HG03066 (cell line): ENCODE results near the gene NAA35.
"Not testable (repeated sequence)": the region's sequence is repeated elsewhere in the genome, so short reads cannot be mapped to it uniquely, and the experiment has no call there.

Experiments used
- ATAC-seq: cut with Tn5 transposase; IDR thresholded peaks from one replicate; pipeline ENCODE4 v1.9.1; 2021; ENCODE audit warnings: low read depth; ENCODE audit not compliant: unreplicated experiment

The NAA35 gene

GRCh38 chr9:86022687-86023266 is 81.8 kb downstream of the NAA35 start:
- ATAC-seq, result no peak

GRCh38 chr9:86027767-86028166 is 86.8 kb downstream of the NAA35 start:
- no peak for ATAC-seq

- no peak for ATAC-seq
Measured at GRCh38 chr9:86034863-86035734, 94.2 kb downstream of the NAA35 start.

DNA sequence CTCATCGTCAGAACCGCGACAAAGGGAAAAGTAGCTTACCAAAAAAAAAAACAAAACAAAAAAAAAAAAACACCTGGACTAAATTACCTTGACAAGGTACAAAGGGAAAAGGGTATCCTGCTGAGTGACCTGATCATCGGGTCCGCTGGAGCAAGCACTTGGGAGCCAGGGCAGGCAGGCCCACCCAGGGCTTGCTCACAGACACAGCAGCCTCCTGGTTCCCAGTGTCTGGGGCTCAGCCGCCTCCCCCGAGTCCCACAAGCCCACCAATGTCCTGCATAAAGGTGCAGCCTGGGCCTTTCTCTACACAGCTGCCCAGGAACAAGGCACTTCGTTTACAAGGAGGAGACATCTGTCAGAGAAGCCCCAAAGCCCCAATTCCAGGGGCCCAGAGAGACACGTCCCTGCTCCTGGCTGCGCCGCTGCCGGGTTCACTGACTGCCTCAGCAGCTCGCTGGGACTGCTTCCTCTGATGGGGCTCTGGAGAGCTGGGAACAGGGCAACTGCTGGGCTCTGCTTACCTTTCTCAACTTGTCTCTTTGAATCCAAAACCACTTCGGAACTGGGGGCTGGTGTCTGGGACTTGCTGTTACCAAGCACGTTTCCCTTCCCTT is 95.0 kb downstream of the NAA35 start:
- no peak for ATAC-seq

DNA sequence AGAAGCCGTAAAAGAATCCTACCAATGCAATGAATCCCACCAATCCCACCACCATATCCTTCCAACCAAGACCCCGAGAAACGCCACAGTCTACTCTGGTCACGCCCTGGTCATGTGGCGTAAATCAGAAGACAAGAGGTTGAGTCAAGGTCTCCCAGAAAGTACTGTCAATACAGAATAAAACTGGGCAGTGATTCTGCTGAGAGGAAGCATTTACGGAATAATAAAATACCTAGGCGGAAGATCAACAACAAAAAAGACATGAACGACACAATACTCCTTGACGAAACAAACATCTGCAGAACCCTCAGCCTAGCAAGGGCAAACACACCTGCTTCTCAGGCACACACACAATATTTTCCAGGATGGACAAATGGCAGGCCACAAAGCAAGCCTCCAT is 95.6 kb downstream of the NAA35 start:
- no peak for ATAC-seq

DNA sequence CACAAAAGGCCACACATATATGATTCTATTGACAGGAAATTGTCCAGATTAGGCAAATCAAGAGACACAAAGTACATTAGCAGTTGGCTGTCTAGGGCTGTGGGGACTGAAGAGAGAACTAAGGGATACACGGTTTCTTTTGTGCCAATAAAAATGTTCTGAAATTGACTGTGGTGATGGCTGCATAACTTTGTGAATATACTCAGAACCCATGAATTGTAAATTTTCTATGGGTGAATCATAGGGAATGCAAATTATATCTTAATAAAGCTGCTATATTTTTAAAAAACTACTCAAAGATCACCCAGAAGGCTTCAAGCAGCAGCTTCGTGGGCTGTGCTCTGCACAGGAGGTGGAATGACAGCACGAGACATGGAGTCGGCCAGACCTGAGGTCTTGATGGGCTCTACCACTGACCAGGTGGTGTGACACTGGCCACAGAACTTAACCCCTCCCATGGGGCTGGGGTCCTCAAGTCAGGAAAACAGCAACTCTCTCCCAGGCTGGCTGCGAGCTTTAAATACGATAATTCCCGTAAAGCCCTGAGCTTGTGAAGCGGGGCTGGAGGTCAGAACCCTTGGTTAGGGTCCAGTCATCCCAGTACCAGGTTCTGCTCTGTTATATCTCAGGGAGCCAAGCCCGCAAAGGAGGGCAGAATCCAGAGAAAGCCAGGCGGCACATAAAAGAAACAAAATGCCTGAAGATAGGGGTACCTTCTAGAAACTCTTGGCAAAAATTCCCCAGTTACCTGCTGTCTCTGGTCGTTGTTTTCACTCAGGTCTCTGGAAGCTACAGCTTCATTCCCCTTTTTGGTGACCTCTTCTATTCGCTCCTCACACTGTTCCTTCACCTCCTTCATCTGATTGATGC is 99.3 kb downstream of the NAA35 start:
- ATAC-seq, result no peak

DNA sequence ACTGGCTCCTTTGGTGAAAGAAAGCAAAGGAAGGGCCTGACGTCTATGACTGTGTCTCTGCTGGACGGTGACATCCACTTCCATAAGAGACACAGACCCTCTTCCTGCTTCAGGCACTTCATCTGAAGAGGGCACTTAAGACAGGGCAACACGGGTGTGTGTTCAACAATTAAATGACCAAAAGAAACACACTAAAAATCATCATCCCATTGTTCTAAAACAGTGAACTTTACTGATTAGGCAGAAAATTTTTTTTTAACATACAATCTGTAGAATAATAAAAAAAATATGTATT is 99.9 kb downstream of the NAA35 start:
- ATAC-seq, result no peak

DNA sequence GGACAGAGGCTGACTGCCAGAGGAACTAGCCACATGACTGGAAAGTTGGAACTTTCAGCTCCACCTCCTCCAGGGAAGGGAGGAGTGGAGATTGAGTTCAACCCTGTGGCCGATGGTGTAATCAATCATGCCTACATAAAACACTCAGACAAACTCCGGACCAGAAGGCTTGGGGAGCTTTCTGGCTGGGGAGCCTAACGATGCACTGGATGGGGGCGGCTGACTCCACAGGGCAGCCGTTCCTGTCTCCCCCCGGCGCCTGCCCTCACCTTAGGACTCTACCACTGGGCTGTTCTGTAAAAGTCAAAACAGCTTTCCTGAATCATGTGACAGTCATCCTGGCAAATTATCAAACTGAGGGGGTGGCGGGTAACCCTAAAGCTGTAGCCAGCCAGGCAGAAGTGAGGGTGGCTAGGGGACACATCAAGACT is 100.4 kb downstream of the NAA35 start:
- ATAC-seq, result no peak

DNA sequence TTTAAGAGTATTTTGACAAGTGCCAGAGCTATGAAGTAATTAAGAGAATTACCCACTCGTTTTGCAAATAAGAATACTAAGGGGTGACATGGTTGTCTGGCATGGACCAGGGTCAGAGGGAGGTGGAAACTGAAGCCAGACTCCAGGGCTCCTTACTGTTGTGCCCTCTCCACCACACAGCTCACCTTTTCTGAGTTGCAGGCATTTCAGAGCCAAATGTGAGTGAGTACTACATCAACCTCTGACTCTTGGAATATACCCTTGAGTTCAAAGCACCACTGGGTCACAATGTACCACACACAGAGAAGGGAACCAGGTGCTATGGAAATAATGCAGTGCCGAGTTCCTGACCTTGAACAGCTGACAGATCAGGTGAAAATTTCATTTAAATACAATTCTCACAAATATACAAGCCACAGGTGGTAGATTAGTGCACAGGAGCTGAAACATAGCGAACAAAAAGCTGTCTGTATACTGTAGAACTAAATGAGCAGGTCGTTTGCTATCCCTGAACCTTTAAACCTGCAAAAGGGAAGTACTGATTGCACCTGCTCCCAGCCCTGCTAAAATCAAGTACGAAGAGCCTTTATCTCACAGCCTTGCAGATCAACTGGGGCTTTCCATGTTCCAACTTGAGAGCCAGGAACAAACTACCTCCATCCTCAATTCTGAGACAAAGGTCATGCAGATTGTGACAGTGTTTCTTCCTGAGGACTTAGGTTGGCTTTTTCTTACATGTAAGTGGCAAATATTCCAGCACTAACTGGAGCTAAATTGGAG is 101.4 kb downstream of the NAA35 start:
- ATAC-seq, result no peak

- ATAC-seq, result no peak
Measured at GRCh38 chr9:86043586-86043985, 102.6 kb downstream of the NAA35 start.

DNA sequence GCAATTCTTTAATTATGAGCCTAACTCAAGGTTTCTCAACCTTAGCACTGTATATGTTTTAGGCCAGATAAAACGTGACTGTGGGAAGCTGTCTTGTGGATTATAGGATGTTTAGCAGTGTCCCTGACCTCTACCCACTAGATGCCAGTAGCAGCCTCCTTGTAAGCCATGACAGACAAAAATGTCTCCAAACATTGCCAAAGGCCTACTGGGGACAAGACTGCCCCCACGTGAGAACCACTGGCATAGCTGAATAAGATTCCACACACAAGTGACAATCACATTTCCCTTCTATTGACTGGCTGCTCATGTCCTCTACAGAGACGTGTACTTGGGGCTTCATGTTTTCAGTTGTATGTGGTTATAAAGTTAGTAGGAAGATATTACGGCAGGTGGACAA is 103.1 kb downstream of the NAA35 start:
- ATAC-seq, result no peak

DNA sequence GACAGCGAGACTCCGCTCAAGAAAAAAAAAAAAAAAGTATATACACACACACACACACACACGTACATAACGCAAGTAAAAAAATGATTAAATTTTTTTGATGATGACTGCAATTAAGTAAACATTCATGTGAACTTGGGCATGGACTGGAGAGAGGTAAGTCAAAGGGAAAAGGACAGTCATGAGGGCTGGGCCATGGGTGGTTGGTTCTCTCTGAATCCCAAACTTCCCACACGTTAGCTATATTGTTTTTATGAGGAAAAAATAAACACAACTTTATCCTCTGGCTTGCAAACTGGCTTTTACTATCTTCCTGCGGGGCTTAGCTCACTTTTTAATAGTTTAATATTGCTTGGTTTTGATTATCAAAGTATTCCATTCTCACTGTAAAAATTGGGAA is 104.7 kb downstream of the NAA35 start:
- ATAC-seq, result no peak

DNA sequence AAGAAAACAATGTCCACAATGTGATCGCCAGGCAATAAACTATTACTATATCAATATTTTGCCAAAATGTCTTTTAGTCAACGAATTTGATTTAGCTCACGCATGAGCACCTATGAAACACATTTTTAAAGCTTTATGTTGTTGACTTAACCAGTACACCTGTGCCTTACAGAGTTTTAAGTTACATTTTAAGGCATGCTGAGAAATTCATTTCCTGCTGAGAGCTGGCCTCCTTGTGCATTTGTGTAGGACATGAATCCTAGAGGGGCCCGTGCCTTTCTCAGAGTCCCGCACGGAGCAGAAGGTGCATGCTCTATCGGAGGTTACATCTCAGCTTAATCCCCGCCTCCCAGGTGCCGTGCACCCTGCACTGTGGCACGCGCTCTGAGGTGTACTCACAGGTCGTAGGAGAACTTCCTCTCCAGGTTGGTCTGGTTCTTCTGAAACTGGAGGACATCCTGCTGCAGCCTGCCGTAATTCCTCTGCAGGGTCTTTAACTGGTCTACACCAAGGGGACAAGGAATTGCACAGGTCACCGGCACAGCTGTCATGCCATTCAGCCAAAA is 105.2 kb downstream of the NAA35 start:
- no peak for ATAC-seq

GRCh38 chr9:86046930-86047341 is 106.0 kb downstream of the NAA35 start:
- ATAC-seq, result no peak

DNA sequence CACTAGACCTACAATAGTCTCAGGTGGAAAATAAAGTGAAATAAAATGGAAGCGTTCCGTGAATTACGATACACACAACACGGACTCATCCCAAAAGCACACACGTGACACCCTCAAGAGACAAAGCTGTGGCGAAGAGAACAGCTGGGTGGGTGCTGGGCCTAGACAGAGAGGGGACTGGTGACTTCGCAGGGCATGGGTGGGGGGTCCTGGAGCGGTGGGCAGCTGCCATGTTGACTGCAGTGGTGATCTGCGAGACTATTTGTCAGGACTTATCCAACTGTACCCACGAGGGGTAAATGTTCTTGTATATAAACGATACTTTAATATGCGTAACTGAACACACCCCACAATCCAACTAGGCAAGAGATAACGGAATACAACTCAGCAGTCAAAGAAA is 106.4 kb downstream of the NAA35 start:
- no peak for ATAC-seq

GRCh38 chr9:86048018-86048742 is 107.2 kb downstream of the NAA35 start:
- ATAC-seq, result not testable (repeated sequence)

DNA sequence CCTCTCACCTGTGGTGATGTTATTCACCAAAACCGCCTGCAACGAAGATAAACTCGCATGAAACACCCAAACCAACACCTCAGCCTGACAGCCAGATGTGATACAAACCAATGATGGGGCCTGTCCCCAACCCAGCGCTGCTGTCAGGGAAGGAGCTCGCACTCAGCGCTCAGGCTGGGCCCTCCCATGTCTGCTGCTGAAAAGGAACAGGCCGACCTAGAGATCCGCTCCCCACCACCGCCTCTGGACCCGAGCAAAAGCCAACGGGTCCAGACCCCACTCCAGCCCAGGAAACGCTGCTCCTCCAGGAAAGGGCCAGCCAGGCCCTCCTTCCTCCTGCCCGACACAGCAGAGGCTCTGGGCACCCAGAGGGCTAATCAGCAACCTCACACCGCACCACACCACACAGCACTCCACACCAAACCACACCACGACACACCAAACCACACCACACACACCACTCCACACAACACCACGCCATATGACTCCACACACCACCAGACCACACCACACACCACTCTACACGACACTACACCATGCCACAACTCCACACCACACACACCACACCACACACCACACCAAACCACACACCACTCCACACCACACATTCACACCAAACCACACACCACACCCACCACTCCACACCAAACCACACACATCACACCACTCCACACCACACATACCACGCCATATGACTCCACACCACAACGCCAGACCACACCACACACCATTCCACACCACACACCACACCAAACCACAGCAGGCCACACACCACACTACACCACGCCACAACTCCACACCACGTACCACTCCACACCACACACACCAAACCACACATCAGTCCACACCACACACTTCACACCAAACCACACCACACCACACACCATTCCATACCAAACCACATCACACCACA is 111.9 kb downstream of the NAA35 start:
- ATAC-seq, result no peak

- no peak for ATAC-seq
Measured at GRCh38 chr9:86054695-86055094, 113.7 kb downstream of the NAA35 start.
